Measurements from ENCODE around the gene OR6K2. TPM values are rescaled to one million over a fixed set of nuclear protein-coding genes. Genes with fewer than 3 reads are reported as not detected.
"Not testable (repeated sequence)": the region's sequence is repeated elsewhere in the genome, so short reads cannot be mapped to it uniquely, and the experiment has no call there.

Gene OR6K2
- total RNA-seq (2014; rRNA removed; shearing (Covaris generic)): not detected in 2 replicates
- polyA plus RNA-seq (2015; cell fraction: cytosol; rRNA removed): not detected in 2 replicates
- polyA plus RNA-seq (2015; cell fraction: nucleus; rRNA removed): not detected in 2 replicates

- no peak for DNase-seq (ENCODE audit: low read depth, low spot score)
- in situ Hi-C loops (cut with HindIII; ENCODE audit: low pct_unique_long_range_greater_than_20kb, low sequenced_read_pairs): no loop called here
Observed at GRCh38 chr1:158700552-158700951, at the start of gene OR6K2. OR6K2 (minus strand) TSS chr1:158700652; CDS start chr1:158700652, 0 bp downstream.

- in situ Hi-C loops (cut with HindIII; ENCODE audit: low pct_unique_long_range_greater_than_20kb, low sequenced_read_pairs): no loop called here
- DNase-seq (ENCODE audit: low read depth, low spot score): no peak
Observed at GRCh38 chr1:158735848-158736247, 35.4 kb upstream of the OR6K2 start.

GRCh38 chr1:158732524-158732923, 32.1 kb upstream of the OR6K2 start:
- in situ Hi-C loops (cut with HindIII; ENCODE audit: low pct_unique_long_range_greater_than_20kb, low sequenced_read_pairs): no loop called here
- DNase-seq (ENCODE audit: low read depth, low spot score): no peak

- in situ Hi-C loops (cut with HindIII; ENCODE audit: low pct_unique_long_range_greater_than_20kb, low sequenced_read_pairs): no loop called here
- no peak for DNase-seq (ENCODE audit: low read depth, low spot score)
Observed at GRCh38 chr1:158731707-158732106, 31.3 kb upstream of the OR6K2 start.

GRCh38 chr1:158730453-158730852, 30.0 kb upstream of the OR6K2 start:
- in situ Hi-C loops (cut with HindIII; ENCODE audit: low pct_unique_long_range_greater_than_20kb, low sequenced_read_pairs): no loop called here
- no peak for DNase-seq (ENCODE audit: low read depth, low spot score)

GRCh38 chr1:158728510-158729225, 28.2 kb upstream of the OR6K2 start:
- DNase-seq (ENCODE audit: low read depth, low spot score): no peak
- in situ Hi-C loops (cut with HindIII; ENCODE audit: low pct_unique_long_range_greater_than_20kb, low sequenced_read_pairs): no loop called here

GRCh38 chr1:158724442-158724841, 24.0 kb upstream of the OR6K2 start:
- in situ Hi-C loops (cut with HindIII; ENCODE audit: low pct_unique_long_range_greater_than_20kb, low sequenced_read_pairs): no loop called here
- DNase-seq (ENCODE audit: low read depth, low spot score): no peak

- in situ Hi-C loops (cut with HindIII; ENCODE audit: low pct_unique_long_range_greater_than_20kb, low sequenced_read_pairs): no loop called here
- no peak for DNase-seq (ENCODE audit: low read depth, low spot score)
Observed at GRCh38 chr1:158720620-158721019, 20.2 kb upstream of the OR6K2 start, which contains the start of gene OR6K3. OR6K3 (minus strand) TSS chr1:158720720; CDS start chr1:158718115, 2,605 bp downstream.

GRCh38 chr1:158719664-158720063, 19.2 kb upstream of the OR6K2 start:
- no peak for DNase-seq (ENCODE audit: low read depth, low spot score)
- in situ Hi-C loops (cut with HindIII; ENCODE audit: low pct_unique_long_range_greater_than_20kb, low sequenced_read_pairs): no loop called here

- DNase-seq (ENCODE audit: low read depth, low spot score): no peak
- in situ Hi-C loops (cut with HindIII; ENCODE audit: low pct_unique_long_range_greater_than_20kb, low sequenced_read_pairs): no loop called here
Observed at GRCh38 chr1:158717344-158717743, 16.9 kb upstream of the OR6K2 start.

GRCh38 chr1:158716335-158716734, 15.9 kb upstream of the OR6K2 start:
- DNase-seq (ENCODE audit: low read depth, low spot score): no peak
- in situ Hi-C loops (cut with HindIII; ENCODE audit: low pct_unique_long_range_greater_than_20kb, low sequenced_read_pairs): no loop called here

GRCh38 chr1:158714754-158715153, 14.3 kb upstream of the OR6K2 start:
- no peak for DNase-seq (ENCODE audit: low read depth, low spot score)
- in situ Hi-C loops (cut with HindIII; ENCODE audit: low pct_unique_long_range_greater_than_20kb, low sequenced_read_pairs): no loop called here

- in situ Hi-C loops (cut with HindIII; ENCODE audit: low pct_unique_long_range_greater_than_20kb, low sequenced_read_pairs): no loop called here
- no peak for DNase-seq (ENCODE audit: low read depth, low spot score)
Observed at GRCh38 chr1:158711098-158711497, 10.6 kb upstream of the OR6K2 start.

- no peak for DNase-seq (ENCODE audit: low read depth, low spot score)
- in situ Hi-C loops (cut with HindIII; ENCODE audit: low pct_unique_long_range_greater_than_20kb, low sequenced_read_pairs): no loop called here
Observed at GRCh38 chr1:158706096-158706495, 5.6 kb upstream of the OR6K2 start.

GRCh38 chr1:158694596-158694995, 5.9 kb downstream of the OR6K2 start:
- in situ Hi-C loops (cut with HindIII; ENCODE audit: low pct_unique_long_range_greater_than_20kb, low sequenced_read_pairs): no loop called here
- no peak for DNase-seq (ENCODE audit: low read depth, low spot score)

- DNase-seq (ENCODE audit: low read depth, low spot score): no peak
- in situ Hi-C loops (cut with HindIII; ENCODE audit: low pct_unique_long_range_greater_than_20kb, low sequenced_read_pairs): no loop called here
Observed at GRCh38 chr1:158692356-158692755, 8.1 kb downstream of the OR6K2 start.

- in situ Hi-C loops (cut with HindIII; ENCODE audit: low pct_unique_long_range_greater_than_20kb, low sequenced_read_pairs): no loop called here
- DNase-seq (ENCODE audit: low read depth, low spot score): no peak
Observed at GRCh38 chr1:158691907-158692306, 8.5 kb downstream of the OR6K2 start.

GRCh38 chr1:158691149-158691548, 9.3 kb downstream of the OR6K2 start:
- in situ Hi-C loops (cut with HindIII; ENCODE audit: low pct_unique_long_range_greater_than_20kb, low sequenced_read_pairs); DNase-seq (ENCODE audit: low read depth, low spot score): not testable (repeated sequence)

GRCh38 chr1:158689875-158690274, 10.6 kb downstream of the OR6K2 start:
- in situ Hi-C loops (cut with HindIII; ENCODE audit: low pct_unique_long_range_greater_than_20kb, low sequenced_read_pairs): no loop called here

More at GRCh38 chr1:158689875-158690274, 10.6 kb downstream of the OR6K2 start:
- DNase-seq (ENCODE audit: low read depth, low spot score): no peak
